B cell (primary cell): ENCODE data around the gene CTNNA2. TPM values are rescaled to one million over a fixed set of nuclear protein-coding genes. Genes with fewer than 3 reads are reported as not detected.

ENCODE experiments used
- ATAC-seq: fragments of 200-7000 bp; cut with Tn5 transposase; one replicate; pipeline ENCODE4 v1.10.0; 2021; ENCODE audit warnings: low read depth, mild to moderate bottlenecking, moderate number of reproducible peaks, moderate library complexity
- CTCF ChIA-PET: fragments of 350-600 bp; sonication (Branson Sonifier 250); formaldehyde crosslinking; loops from one replicate; lab custom pipeline; 2021; ENCODE audit warnings: antibody characterized with exemption, inconsistent platforms; lab: Charles Lee
- POLR2A ChIA-PET: fragments of 350-600 bp; sonication (Branson Sonifier 250); formaldehyde crosslinking; loops from one replicate; lab custom pipeline; 2021; ENCODE audit warnings: antibody characterized with exemption; lab: Charles Lee
- DNase-seq: peaks from one replicate; pipeline ENCODE4 v3.0.0; 2013
- H2AFZ ChIP-seq: 2 replicates; pipeline ENCODE4 v1.6.1; 2012; ENCODE audit warnings: mild to moderate bottlenecking, low read depth, low read length; ENCODE audit not compliant: insufficient read depth, poor library complexity, severe bottlenecking
- H3K27ac ChIP-seq, 2 donors: 1 replicate in 1 of 2; 2 replicates in 1 of 2; pipeline ENCODE4 v1.5.1; 2012 to 2013; ENCODE audit warnings: low read length in 2 of 2, mild to moderate bottlenecking in 2 of 2, moderate library complexity in 1 of 2
- H3K27me3 ChIP-seq, 4 experiments: fragments of 200-600 bp in 1 of 4; sonication (generic) in 1 of 4; replicated peaks in 1 of 4; 1 replicate in 2 of 4; 2 replicates in 2 of 4; pipeline versions ENCODE4 v1.6.1 to v1.7.0; 2013 to 2016; ENCODE audit warnings: low read length in 3 of 4, mild to moderate bottlenecking in 2 of 4, mixed read lengths in 1 of 4, moderate library complexity in 1 of 4; ENCODE audit not compliant: insufficient read depth in 4 of 4, control insufficient read depth in 3 of 4; ENCODE audit errors: control extremely low read depth in 1 of 4
- H3K36me3 ChIP-seq, 2 experiments: replicated peaks in 1 of 2; 1 replicate in 1 of 2; 2 replicates in 1 of 2; pipeline versions ENCODE4 v1.6.1 to v1.7.1; 2013; ENCODE audit warnings: low read length in 1 of 2; ENCODE audit not compliant: insufficient read depth in 2 of 2, control insufficient read depth in 1 of 2; ENCODE audit errors: control extremely low read depth in 1 of 2, extremely low read depth in 1 of 2
- H3K4me1 ChIP-seq, 2 donors: fragments of 200-600 bp in 1 of 2; sonication (generic) in 1 of 2; 1 replicate in 1 of 2; 2 replicates in 1 of 2; pipeline versions ENCODE4 v1.5.1 to v1.6.1; 2013 to 2017; ENCODE audit warnings: low read length in 2 of 2; ENCODE audit not compliant: control insufficient read depth in 2 of 2, insufficient read depth in 2 of 2
- H3K4me2 ChIP-seq: replicated peaks from 2 replicates; pipeline ENCODE3; 2012; ENCODE audit warnings: mild to moderate bottlenecking, low read depth, low read length; ENCODE audit not compliant: poor library complexity, severe bottlenecking
- H3K4me3 ChIP-seq, 5 experiments: fragments of 200-600 bp in 1 of 5; sonication (generic) in 1 of 5; 1 replicate in 3 of 5; 2 replicates in 2 of 5; pipeline versions ENCODE4 v1.5.1 to v1.7.0; 2011 to 2016; ENCODE audit warnings: low read length in 4 of 5, mild to moderate bottlenecking in 4 of 5, low read depth in 2 of 5, control low read depth in 1 of 5, moderate library complexity in 1 of 5; ENCODE audit not compliant: insufficient read depth in 1 of 5; ENCODE audit errors: control extremely low read depth in 1 of 5, extremely low read depth in 1 of 5
- H3K79me2 ChIP-seq: fragments of 200-600 bp; sonication (generic); one replicate; pipeline ENCODE4 v1.6.0; 2016; ENCODE audit warnings: low read length; ENCODE audit not compliant: control insufficient read depth, insufficient read depth
- H3K9ac ChIP-seq: fragments of 200-600 bp; sonication (generic); 2 replicates; pipeline ENCODE4 v1.6.1; 2017; ENCODE audit warnings: mild to moderate bottlenecking, low read length, moderate library complexity
- H3K9me3 ChIP-seq, 3 donors: one replicate each; pipeline versions ENCODE4 v1.6.1 to v1.7.1; 2013; ENCODE audit warnings: low read length in 2 of 3; ENCODE audit not compliant: control insufficient read depth in 2 of 3, insufficient read depth in 1 of 3; ENCODE audit errors: control extremely low read depth in 1 of 3
- H4K20me1 ChIP-seq: 2 replicates; pipeline ENCODE4 v1.6.0; 2012; ENCODE audit warnings: mild to moderate bottlenecking, low read length; ENCODE audit not compliant: insufficient read depth, control insufficient read depth, poor library complexity, severe bottlenecking
- H3K27ac Mint-ChIP-seq: one replicate; pipeline ENCODE4 v1.8.0; 2021; ENCODE audit warnings: mixed read lengths
- H3K27me3 Mint-ChIP-seq: one replicate; pipeline ENCODE4 v1.8.0; 2021; ENCODE audit warnings: mixed read lengths
- H3K4me1 Mint-ChIP-seq: one replicate; pipeline ENCODE4 v1.8.0; 2021; ENCODE audit warnings: mixed read lengths
- H3K4me3 Mint-ChIP-seq: one replicate; pipeline ENCODE4 v1.8.0; 2021; ENCODE audit warnings: mixed read lengths
- H3K9me3 Mint-ChIP-seq: one replicate; pipeline ENCODE4 v1.8.0; 2022; ENCODE audit warnings: mixed read lengths; ENCODE audit not compliant: insufficient read depth
- EZH2 ChIP-seq: IDR thresholded peaks from 2 replicates; pipeline ENCODE4 v1.6.1; 2012; ENCODE audit warnings: borderline replicate concordance, low read depth, mild to moderate bottlenecking, moderate library complexity, low read length; ENCODE audit not compliant: insufficient read depth, poor library complexity, severe bottlenecking
- WGBS: methylation state at CpG from one replicate; pipeline ENCODE4 v1.1.5; 2013; ENCODE audit warnings: missing lambda C conversion rate; ENCODE audit not compliant: insufficient coverage; 5-methylcytosine and 5-hydroxymethylcytosine counted together
- intact Hi-C: fragments of 100-400 bp; cut with micrococcal nuclease; formaldehyde crosslinking; loops from one replicate; pipeline ENCODE4 v1.10.0; 2022
- polyA plus RNA-seq: library from polyadenylated mRNA; depleted of rRNA; stranded (reverse); fragments of >200 nt; gene quantifications from 2 replicates; pipeline ENCODE4 v1.2.3, GENCODE V29; 2012
- total RNA-seq, 2 donors: library from RNA; stranded (reverse); fragments of 120-200 nt in 1 of 2; gene quantifications; 1 replicate in 1 of 2; 2 replicates in 1 of 2; pipeline versions ENCODE4 v1.2.3 to v1.2.4, GENCODE V29; 2013 to 2022
- TF ChIP-seq, protein P1 (sequence below): fragments of 200-600 bp; IDR thresholded peaks from one replicate; pipeline ENCODE4 v1.8.0; 2022; ENCODE audit warnings: antibody characterized with exemption, mild to moderate bottlenecking

Gene CTNNA2
- total and polyA plus RNA-seq, 2 donors (not counting 1 experiment from before 2014, with no cell fraction given) = not detected

DNA sequence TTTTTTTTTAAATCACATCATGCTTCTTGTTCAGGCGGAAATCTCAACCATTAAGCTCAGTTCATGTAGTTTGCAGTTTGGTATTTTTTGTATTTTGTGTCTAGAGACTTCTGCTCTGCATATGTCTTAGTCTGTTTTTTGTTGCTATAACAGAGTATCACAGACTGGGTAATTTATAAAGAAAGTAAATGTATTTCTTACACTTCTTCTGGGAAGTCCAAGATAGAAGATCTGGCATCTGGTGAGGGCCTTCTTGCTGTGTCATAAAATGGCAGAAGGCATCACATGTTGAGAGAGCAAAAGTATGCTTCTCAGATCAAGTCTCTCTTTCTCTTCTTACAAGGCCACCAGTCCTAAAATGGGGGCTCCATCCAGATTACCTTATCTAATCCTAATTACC lies 208.2 kb downstream of the CTNNA2 start:
- intact Hi-C loops = no loop called here
- DNase-seq (no peak), ATAC-seq (no peak)
- no peaks in the 10 kb centered on the region for H3K79me2 ChIP-seq
- Mint-ChIP-seq H3K4me1 (no peaks in the 10 kb centered on the region), H3K27ac (no peak overlapping the region), H3K9me3 (no peaks in the 10 kb centered on the region), H3K4me3 (no peak overlapping the region), H3K27me3 (no peaks in the 10 kb centered on the region)
- no peaks in the 10 kb centered on the region for H3K4me1 ChIP-seq
- H3K4me2 ChIP-seq = no peak overlapping the region
- ChIA-PET POLR2A (no interaction called here), CTCF (no interaction called here)
- H2AFZ ChIP-seq = no peak overlapping the region
- no peaks in the 10 kb centered on the region for H3K9me3 ChIP-seq
- WGBS = no CpG with 5 or more reads among the region's 1 CpG
- TF ChIP-seq, protein P1, sequence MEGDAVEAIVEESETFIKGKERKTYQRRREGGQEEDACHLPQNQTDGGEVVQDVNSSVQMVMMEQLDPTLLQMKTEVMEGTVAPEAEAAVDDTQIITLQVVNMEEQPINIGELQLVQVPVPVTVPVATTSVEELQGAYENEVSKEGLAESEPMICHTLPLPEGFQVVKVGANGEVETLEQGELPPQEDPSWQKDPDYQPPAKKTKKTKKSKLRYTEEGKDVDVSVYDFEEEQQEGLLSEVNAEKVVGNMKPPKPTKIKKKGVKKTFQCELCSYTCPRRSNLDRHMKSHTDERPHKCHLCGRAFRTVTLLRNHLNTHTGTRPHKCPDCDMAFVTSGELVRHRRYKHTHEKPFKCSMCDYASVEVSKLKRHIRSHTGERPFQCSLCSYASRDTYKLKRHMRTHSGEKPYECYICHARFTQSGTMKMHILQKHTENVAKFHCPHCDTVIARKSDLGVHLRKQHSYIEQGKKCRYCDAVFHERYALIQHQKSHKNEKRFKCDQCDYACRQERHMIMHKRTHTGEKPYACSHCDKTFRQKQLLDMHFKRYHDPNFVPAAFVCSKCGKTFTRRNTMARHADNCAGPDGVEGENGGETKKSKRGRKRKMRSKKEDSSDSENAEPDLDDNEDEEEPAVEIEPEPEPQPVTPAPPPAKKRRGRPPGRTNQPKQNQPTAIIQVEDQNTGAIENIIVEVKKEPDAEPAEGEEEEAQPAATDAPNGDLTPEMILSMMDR = no peak
- no peak for TF ChIP-seq EZH2
- H3K4me3 ChIP-seq = no peak overlapping the region
- H4K20me1 ChIP-seq = no peaks in the 10 kb centered on the region
- H3K36me3 ChIP-seq = no peaks in the 10 kb centered on the region
- H3K27ac ChIP-seq = no peak overlapping the region
- H3K27me3 ChIP-seq = no peaks in the 10 kb centered on the region
- no peak overlapping the region for H3K9ac ChIP-seq

DNA sequence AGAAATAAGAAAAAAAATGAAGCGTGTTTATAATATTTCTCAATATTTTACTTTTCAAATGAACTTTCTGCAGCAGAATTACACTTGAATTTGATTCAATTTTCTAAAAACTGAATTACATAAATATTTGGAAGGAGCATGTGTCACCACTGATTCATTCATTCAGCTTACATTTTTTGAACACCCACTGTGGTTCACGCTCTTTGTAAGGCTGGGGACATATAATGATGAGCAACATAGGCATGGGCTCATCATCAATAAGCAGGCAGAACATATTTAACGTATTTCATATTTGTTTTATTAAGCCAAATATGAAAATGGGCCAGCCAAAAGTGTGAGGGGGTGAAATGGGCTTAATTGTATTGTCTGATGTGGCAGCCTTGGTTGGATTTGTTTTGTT lies 209.1 kb downstream of the CTNNA2 start:
- H3K27me3 Mint-ChIP-seq = no peaks in the 10 kb centered on the region
- TF ChIP-seq EZH2 = no peak
- TF ChIP-seq, protein P1 = no peak
- no CpG with 5 or more reads among the region's 3 CpGs for WGBS

More for the DNA sequence above, 209.1 kb downstream of the CTNNA2 start:
- H3K9me3 ChIP-seq = no peaks in the 10 kb centered on the region
- no peak for DNase-seq
- H3K27me3 ChIP-seq = no peaks in the 10 kb centered on the region
- H3K4me3 ChIP-seq = no peak overlapping the region
- Mint-ChIP-seq H3K27ac (no peak overlapping the region), H3K4me3 (no peak overlapping the region), H3K4me1 (no peaks in the 10 kb centered on the region), H3K9me3 (no peaks in the 10 kb centered on the region)
- no peak overlapping the region for H3K4me2 ChIP-seq
- H3K36me3 ChIP-seq = no peaks in the 10 kb centered on the region
- H3K9ac ChIP-seq = no peak overlapping the region
- no peaks in the 10 kb centered on the region for H4K20me1 ChIP-seq
- ATAC-seq = no peak
- no peaks in the 10 kb centered on the region for H3K79me2 ChIP-seq
- POLR2A ChIA-PET = no interaction called here
- no peak overlapping the region for H3K27ac ChIP-seq
- no peak overlapping the region for H2AFZ ChIP-seq
- intact Hi-C loops = no loop called here
- H3K4me1 ChIP-seq = no peaks in the 10 kb centered on the region
- CTCF ChIA-PET = no interaction called here
